ENCODE results near the gene KMT2D. TPM values are rescaled to one million over a fixed set of nuclear protein-coding genes. Genes with fewer than 3 reads are reported as not detected.
A peak's percentile ranks its signal among the peaks of the same experiment; 100 is the strongest.

Gene KMT2D
- total RNA-seq, 1 donor from 2014 or later, result 38.8 TPM

DNA sequence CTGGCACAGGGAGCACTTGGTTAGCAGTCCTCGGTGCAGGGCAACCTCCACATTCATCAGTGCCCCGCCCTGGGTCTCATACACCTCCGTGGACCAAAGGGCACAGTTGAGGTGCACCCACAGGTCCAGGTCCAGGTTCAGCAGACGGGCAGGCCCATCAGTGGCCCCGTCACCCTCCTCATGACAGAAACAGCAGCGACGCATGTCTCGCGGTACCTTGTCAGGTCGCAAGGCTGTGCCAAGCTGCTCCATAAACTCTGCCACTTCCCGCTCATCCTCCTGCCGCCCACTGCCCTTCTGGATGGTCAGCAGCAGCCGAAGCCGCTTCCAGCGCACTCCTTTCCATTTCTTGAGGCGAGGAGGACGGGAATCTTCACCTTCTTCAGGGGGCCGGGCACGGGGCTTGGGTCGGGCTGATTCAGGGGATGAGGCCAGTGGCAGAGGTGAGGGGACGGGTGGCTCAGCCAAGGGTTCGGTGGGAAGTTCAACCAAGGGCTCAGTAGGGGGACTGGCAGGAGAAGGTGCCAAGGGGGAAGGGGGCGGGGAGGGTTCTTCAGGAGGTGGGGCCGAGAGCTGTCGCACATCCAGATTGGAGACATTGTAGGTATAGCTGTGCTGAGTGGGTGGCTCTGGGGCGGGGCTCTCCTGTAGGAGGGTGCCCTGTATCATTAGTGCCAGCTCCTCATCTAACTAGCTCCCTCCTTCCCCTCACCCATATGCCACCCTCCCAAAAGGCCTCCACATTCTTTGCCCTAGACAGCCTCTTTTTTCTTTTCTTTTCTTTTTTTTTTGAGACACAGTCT is 33.7 kb downstream of the KMT2D start:
- Histone ChIP-seq H3K27me3 (no peaks in the 10 kb centered on the region), H3K4me1 (no peaks in the 10 kb centered on the region), H3K4me3 (no peak overlapping the region), H3K36me3 (peaks cover 0 to 76% of the 10 kb centered on the region in 2 donors), H3K27ac (no peak overlapping the region), H3K9me3 (no peaks in the 10 kb centered on the region)
- intact Hi-C loops (cut with DNase I), result no loop called here
- peak in 1 of 2 donors; percentile 21 for TF ChIP-seq POLR2AphosphoS5 (IDR thresholded peaks at IDR 0.05; ENCODE audit: insufficient read depth in 1 of 2, low read depth in 1 of 2)
- TF ChIP-seq, protein P1, sequence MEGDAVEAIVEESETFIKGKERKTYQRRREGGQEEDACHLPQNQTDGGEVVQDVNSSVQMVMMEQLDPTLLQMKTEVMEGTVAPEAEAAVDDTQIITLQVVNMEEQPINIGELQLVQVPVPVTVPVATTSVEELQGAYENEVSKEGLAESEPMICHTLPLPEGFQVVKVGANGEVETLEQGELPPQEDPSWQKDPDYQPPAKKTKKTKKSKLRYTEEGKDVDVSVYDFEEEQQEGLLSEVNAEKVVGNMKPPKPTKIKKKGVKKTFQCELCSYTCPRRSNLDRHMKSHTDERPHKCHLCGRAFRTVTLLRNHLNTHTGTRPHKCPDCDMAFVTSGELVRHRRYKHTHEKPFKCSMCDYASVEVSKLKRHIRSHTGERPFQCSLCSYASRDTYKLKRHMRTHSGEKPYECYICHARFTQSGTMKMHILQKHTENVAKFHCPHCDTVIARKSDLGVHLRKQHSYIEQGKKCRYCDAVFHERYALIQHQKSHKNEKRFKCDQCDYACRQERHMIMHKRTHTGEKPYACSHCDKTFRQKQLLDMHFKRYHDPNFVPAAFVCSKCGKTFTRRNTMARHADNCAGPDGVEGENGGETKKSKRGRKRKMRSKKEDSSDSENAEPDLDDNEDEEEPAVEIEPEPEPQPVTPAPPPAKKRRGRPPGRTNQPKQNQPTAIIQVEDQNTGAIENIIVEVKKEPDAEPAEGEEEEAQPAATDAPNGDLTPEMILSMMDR (IDR thresholded peaks at IDR 0.05), result no peak
- no peak for TF ChIP-seq POLR2A (IDR thresholded peaks at IDR 0.05)
- DNase-seq (ENCODE audit: extremely low spot score in 2 of 2), result no peak

DNA sequence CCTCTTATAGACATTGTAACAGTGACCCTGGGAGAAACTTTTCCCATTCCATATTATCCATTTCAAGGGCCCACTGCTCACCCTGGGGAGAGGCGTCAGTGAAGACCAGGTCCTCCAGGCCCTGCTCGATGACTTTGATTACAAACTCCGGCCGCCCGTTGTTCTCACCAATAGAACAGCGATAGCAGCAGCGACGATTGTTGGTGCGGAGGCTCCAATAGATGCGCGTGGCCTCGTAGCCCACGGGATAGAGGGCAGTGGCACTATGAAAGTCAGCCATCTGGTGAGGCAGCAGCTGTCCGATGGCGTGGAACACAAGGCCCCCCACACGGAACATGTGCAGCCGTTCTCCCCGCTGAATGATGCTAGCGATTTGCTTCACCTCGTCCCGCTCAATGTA is 34.5 kb downstream of the KMT2D start:
- H3K4me3 ChIP-seq, result no peak overlapping the region
- no peaks in the 10 kb centered on the region for H3K9me3 ChIP-seq
- no peaks in the 10 kb centered on the region for H3K4me1 ChIP-seq
- no peak for DNase-seq (ENCODE audit: extremely low spot score in 2 of 2)
- peaks cover 0 to 76% of the 10 kb centered on the region in 2 donors for H3K36me3 ChIP-seq
- H3K27ac ChIP-seq, result no peak overlapping the region
- H3K27me3 ChIP-seq, result no peaks in the 10 kb centered on the region
- intact Hi-C loops (cut with DNase I), result no loop called here
- TF ChIP-seq POLR2AphosphoS5 (IDR thresholded peaks at IDR 0.05; ENCODE audit: insufficient read depth in 1 of 2, low read depth in 1 of 2), result peak in 1 of 2 donors; percentile 28
- TF ChIP-seq, protein P1 (IDR thresholded peaks at IDR 0.05), result no peak

DNA sequence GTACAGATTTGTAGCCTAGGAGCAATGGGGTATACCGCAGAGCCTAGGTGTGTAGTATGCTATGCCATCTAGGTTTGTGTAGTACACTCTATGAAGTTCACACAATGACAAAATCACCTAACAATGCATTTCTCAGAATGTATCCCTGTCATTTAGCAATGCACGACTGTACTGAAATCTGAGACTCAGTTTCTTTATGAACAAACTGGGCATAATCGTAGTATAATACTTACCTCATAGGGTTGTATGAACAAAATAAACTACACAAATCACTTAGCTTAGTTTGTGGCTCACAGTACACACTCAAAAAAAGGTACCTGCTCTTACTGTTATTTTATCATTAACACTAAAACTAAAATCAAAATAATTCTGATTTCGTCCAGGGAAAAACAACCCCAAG is 35.1 kb downstream of the KMT2D start:
- peaks cover 0 to 77% of the 10 kb centered on the region in 2 donors for H3K36me3 ChIP-seq

GRCh38 chr12:49024543-49024942 is 36.1 kb downstream of the KMT2D start:
- intact Hi-C loops (cut with DNase I), result no loop called here
- no peak for DNase-seq (ENCODE audit: extremely low spot score in 2 of 2)
- Histone ChIP-seq H3K4me3 (no peak overlapping the region), H3K4me1 (no peaks in the 10 kb centered on the region), H3K9me3 (no peaks in the 10 kb centered on the region), H3K36me3 (peaks cover 0 to 77% of the 10 kb centered on the region in 2 donors), H3K27ac (no peak overlapping the region), H3K27me3 (no peaks in the 10 kb centered on the region)
- TF ChIP-seq POLR2AphosphoS5 (IDR thresholded peaks at IDR 0.05; ENCODE audit: insufficient read depth in 1 of 2, low read depth in 1 of 2), result no peak
- no peak for TF ChIP-seq POLR2A (IDR thresholded peaks at IDR 0.05)
- TF ChIP-seq, protein P1 (IDR thresholded peaks at IDR 0.05), result no peak

More for the DNA sequence above, 35.1 kb downstream of the KMT2D start:
- Histone ChIP-seq H3K9me3 (no peaks in the 10 kb centered on the region), H3K4me1 (no peaks in the 10 kb centered on the region), H3K27ac (no peak overlapping the region), H3K4me3 (no peak overlapping the region), H3K27me3 (no peaks in the 10 kb centered on the region)
- no peak for DNase-seq (ENCODE audit: extremely low spot score in 2 of 2)
- intact Hi-C loops (cut with DNase I), result no loop called here
- TF ChIP-seq, protein P1 (IDR thresholded peaks at IDR 0.05), result no peak
- TF ChIP-seq POLR2A (IDR thresholded peaks at IDR 0.05) (no peak), POLR2AphosphoS5 (IDR thresholded peaks at IDR 0.05; ENCODE audit: insufficient read depth in 1 of 2, low read depth in 1 of 2) (no peak)

DNA sequence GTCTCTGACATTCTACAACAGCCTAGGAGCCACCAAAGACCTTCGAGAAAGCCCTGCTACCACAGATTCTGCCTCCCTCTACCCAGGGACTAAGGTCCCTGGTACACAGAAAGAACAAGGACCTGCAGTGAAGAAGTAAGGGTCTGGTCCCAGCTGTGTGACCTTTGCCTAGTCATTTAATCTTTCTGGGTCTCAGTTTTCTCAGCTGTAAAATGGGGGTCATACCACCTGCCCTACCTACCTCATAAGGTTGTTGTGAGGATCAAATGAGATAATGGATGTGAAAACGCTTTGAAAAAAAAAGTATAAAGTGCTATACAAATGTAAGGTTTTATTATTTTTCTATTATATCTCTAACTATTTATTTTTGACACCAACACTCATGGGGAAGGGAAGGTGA is 36.8 kb downstream of the KMT2D start:
- DNase-seq (ENCODE audit: extremely low spot score in 2 of 2), result no peak
- Histone ChIP-seq H3K36me3 (peaks cover 0 to 73% of the 10 kb centered on the region in 2 donors), H3K4me3 (no peak overlapping the region), H3K27me3 (no peaks in the 10 kb centered on the region), H3K27ac (no peak overlapping the region), H3K4me1 (no peaks in the 10 kb centered on the region), H3K9me3 (no peaks in the 10 kb centered on the region)
- TF ChIP-seq, protein P1 (IDR thresholded peaks at IDR 0.05), result no peak
- TF ChIP-seq POLR2AphosphoS5 (IDR thresholded peaks at IDR 0.05; ENCODE audit: insufficient read depth in 1 of 2, low read depth in 1 of 2), result no peak
- no peak for TF ChIP-seq POLR2A (IDR thresholded peaks at IDR 0.05)
- intact Hi-C loops (cut with DNase I), result no loop called here
